Coronary artery (tissue), 2 donors: Measurements from ENCODE around the gene B4GALNT4.
"Not testable (repeated sequence)": the region's sequence is repeated elsewhere in the genome, so short reads cannot be mapped to it uniquely, and the experiment has no call there.

ENCODE experiments used
- DNase-seq: peaks from one replicate; pipeline ENCODE4 v3.0.0-alpha.2; 2017; ENCODE audit warnings: low spot score
- H3K27ac ChIP-seq, 2 donors: fragments of 200-600 bp; sonication (generic); one replicate each; pipeline ENCODE4 v1.5.1; 2016 to 2019
- H3K4me3 ChIP-seq: fragments of 200-600 bp; sonication (generic); 2 replicates; pipeline ENCODE4 v1.5.1; 2016; ENCODE audit warnings: mild to moderate bottlenecking, moderate library complexity
- CTCF ChIP-seq: fragments of 200-600 bp; sonication (generic); IDR thresholded peaks from one replicate; pipeline ENCODE4 v1.5.1; 2019; ENCODE audit warnings: antibody characterized with exemption

B4GALNT4 gene

GRCh38 chr11:399731-400211, 30.5 kb downstream of the B4GALNT4 start:
- no peak overlapping the region for H3K27ac ChIP-seq
- H3K4me3 ChIP-seq = no peak overlapping the region
- no peak for TF ChIP-seq CTCF
- DNase-seq = no peak

DNA sequence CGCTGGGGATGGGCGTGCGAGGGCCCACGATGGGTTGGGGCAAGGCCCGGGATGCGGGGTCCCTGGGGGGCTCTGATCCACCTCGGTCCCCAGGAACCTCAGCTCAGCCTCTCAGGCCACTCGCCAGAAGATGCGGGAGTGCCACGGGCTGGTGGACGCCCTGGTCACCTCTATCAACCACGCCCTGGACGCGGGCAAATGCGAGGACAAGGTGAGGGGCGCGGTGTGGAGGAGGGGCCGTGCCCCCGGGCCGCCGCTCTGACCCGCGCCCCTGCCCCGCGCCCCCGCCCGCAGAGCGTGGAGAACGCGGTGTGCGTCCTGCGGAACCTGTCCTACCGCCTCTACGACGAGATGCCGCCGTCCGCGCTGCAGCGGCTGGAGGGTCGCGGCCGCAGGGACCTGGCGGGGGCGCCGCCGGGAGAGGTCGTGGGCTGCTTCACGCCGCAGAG, 31.0 kb downstream of the B4GALNT4 start:
- no peak for TF ChIP-seq CTCF
- no peak for DNase-seq
- H3K4me3 ChIP-seq = no peak overlapping the region
- H3K27ac ChIP-seq = no peak overlapping the region

DNA sequence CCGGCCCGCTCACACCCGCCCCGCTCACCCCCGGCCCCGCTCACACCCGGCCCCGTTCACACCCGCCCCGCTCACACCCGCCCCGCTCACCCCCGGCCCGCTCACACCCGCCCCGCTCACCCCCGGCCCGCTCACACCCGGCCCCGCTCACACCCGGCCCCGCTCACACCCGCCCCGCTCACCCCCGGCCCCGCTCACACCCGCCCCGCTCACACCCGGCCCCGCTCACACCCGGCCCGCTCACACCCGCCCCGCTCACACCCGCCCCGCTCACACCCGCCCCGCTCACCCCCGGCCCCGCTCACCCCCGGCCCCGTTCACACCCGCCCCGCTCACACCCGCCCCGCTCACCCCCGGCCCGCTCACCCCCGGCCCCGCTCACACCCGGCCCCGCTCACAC, 31.9 kb downstream of the B4GALNT4 start:
- not testable (repeated sequence) for DNase-seq

GRCh38 chr11:403021-403760, 33.9 kb downstream of the B4GALNT4 start:
- TF ChIP-seq CTCF = no peak
- Histone ChIP-seq H3K27ac (no peak overlapping the region), H3K4me3 (no peak overlapping the region)
- DNase-seq = no peak

More for the DNA sequence above, 31.9 kb downstream of the B4GALNT4 start:
- H3K4me3 ChIP-seq, H3K27ac ChIP-seq: not testable (repeated sequence)

- no peak overlapping the region for H3K27ac ChIP-seq
- no peak for TF ChIP-seq CTCF
- no peak for DNase-seq
Measured at GRCh38 chr11:403761-404431, 34.6 kb downstream of the B4GALNT4 start.

GRCh38 chr11:404551-405264, 35.4 kb downstream of the B4GALNT4 start:
- DNase-seq = no peak
- Histone ChIP-seq H3K27ac (no peak overlapping the region), H3K4me3 (no peak overlapping the region)
- TF ChIP-seq CTCF = no peak

More at GRCh38 chr11:403761-404431, 34.6 kb downstream of the B4GALNT4 start:
- no peak overlapping the region for H3K4me3 ChIP-seq

DNA sequence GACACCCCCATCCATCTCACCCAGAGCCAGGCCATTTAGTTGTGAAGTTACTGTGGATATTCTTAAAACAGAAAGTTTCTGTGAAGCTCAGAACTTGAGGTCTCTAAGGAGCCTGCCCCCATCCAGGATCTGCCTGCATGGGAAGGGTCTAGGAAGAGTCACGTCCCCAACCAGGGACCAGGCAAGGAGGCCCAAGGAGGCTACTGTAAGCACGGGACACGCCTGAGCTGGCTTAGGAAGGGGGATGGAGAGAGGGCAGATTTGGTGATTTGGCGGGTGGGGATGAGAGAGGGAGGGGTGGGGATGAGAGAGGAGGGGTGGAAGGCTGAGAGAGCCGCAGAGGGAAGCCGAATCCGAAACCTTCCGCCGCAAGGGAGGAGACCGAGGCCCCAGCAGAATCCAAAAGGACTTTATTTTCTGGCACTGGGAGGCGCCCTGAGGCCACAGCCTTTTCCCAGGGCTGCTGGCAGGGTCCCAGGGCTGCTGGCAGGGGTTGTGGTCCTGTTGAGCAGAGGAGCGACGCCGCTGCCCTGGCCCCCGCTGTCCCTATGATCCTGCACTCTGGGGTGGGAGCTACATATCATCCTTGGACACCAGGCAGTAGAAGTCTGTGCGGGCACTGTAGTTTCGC, 36.1 kb downstream of the B4GALNT4 start:
- H3K27ac ChIP-seq = no peak overlapping the region
- H3K4me3 ChIP-seq = peak overlapping the region; percentile 81
- DNase-seq = no peak
- no peak for TF ChIP-seq CTCF
